GM04504 (cell line): Measurements from ENCODE around the gene BUB1.
"Not testable (repeated sequence)": the region's sequence is repeated elsewhere in the genome, so short reads cannot be mapped to it uniquely, and the experiment has no call there.

Experiments used
- DNase-seq: peaks from one replicate; pipeline ENCODE4 v3.0.0-alpha.2; 2012; ENCODE audit warnings: low read depth

BUB1 gene

GRCh38 chr2:110655701-110656100, 22.2 kb downstream of the BUB1 start:
- DNase-seq: no peak

- no peak for DNase-seq
Observed at GRCh38 chr2:110653861-110654260, 24.0 kb downstream of the BUB1 start.

GRCh38 chr2:110650346-110650745, 27.5 kb downstream of the BUB1 start:
- DNase-seq: no peak

GRCh38 chr2:110647777-110648176, 30.1 kb downstream of the BUB1 start:
- no peak for DNase-seq

DNA sequence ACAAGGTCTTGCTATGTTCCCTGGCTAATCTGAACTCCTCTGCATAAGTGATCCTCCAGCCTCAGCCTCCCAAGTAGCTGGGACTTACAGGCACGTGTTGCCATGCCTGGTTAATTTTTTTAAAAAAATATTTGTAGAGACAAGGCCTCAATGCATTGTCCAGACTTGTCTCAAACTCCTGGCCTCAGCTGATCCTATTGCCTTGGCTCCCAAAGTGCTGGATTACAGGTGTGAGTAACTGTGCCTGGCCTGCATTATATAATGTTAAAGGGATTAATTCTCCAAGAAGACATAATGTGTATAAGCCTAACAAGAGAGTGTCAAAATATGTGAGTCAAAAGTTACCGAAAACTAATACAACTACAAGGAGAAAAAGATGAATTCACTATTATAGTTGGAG, 32.2 kb downstream of the BUB1 start:
- DNase-seq: no peak

DNA sequence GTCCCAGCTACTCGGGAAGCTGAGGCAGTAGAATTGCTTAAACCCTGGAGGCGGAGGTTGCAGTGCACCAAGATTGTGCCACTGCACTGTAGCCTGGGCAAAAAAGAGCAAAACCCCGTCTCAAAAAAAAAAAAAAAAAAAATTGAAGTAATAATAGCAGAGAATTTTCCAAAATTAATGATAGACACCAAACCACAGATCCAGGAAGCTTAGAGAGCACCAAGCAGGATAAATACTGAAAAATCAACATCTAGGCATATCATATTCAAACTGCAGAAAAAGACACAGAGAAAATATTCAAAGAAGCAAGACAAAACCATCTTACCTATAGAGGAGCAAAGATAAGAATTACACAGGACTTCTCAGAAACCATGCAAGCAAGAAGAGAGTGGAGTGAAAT, 33.5 kb downstream of the BUB1 start:
- no peak for DNase-seq

DNA sequence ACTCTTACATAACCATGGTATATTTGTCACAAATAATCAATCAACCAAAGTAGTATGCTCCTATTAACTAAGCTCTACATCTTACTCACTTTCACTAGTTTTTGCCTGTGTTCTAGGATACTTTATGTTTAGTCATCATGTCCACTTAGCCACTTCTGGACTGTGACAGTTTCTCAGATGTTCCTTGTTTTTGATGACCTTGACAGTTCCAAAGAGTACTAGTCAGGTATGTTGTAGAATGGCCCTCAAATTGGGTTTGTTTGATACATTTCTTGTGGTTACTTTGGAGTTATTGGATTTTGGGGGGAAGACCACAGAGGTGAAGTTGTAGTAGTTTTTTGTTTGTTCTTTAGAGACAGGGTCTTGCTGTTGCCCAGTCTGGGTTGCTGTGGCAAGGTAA, 35.5 kb downstream of the BUB1 start:
- DNase-seq: no peak

GRCh38 chr2:110639972-110640371, 37.9 kb downstream of the BUB1 start:
- DNase-seq: no peak

DNA sequence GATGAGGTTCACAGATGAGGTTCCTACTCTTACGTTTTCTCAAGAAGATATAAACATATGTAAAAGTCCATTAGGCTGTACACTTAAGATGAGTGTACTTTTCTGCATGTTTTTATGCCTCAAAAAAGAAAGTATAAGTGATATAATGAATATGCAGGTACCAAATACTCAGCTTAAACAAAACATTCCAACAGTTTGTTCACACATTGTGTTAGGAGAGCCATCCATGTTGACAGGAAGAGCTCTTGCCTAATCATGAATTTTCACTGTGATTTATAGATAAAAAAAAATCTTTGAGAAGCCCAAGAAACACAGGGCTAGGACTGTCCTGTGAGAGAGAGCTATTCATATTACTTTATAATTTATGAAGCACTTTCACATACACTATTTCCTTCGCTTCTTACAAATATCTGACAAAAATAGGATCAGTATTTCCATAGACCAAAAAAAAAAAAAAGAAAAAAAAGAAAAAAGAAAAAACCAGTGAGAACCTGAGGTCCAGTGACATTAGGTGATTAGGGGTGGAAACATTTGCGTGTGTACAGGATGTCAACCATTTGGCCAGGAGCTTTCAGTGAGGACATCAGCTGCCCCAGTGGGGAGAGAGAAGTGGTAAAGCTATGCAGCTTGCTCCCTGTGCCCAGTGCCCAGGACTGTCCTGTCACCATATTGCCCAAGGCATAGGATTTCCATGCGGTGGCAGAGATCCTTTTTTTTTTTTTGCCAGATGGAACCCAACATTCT, 38.7 kb downstream of the BUB1 start:
- no peak for DNase-seq

- no peak for DNase-seq
Observed at GRCh38 chr2:110638004-110638403, 39.9 kb downstream of the BUB1 start.

GRCh38 chr2:110637093-110637492, 40.8 kb downstream of the BUB1 start:
- no peak for DNase-seq

GRCh38 chr2:110635949-110636628, 41.8 kb downstream of the BUB1 start:
- not testable (repeated sequence) for DNase-seq

DNA sequence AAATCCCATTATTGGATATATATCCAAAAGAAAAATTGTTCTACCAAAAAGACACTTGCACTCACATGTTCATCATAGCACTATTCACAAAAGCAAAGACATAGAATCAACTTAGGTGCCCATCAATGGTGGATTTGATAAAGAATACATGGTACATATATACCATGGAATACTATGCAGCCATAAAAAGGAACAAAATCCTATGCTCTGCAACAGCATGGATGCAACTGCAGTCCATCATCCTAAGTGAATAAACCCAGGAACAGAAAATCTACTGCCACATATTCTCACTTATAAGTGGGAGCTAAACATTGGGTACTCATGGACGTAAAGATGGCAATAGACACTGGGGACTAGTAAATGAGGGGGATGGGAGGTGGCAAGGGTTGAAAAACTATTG, 50.5 kb downstream of the BUB1 start:
- not testable (repeated sequence) for DNase-seq

GRCh38 chr2:110619326-110619939, 58.4 kb downstream of the BUB1 start:
- not testable (repeated sequence) for DNase-seq

DNA sequence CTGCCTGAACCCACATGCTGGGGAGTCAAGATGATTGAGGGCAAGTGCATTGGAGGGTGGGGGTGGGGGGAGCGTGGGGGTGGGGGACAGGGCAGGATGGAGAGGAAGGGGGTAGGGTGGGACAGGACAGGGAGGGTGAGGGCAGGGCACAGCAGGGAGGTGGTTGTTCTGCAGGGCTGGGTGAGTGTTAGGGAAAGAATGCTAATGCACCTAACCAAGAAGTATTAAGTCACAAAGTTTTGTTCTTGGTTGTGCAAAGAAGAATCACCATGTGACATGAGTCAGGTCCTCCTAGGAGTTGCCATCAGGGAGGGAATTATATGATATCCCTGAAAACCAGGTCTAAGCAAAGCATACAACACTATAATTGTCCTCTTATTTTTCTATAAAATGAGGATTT, 63.9 kb downstream of the BUB1 start:
- not testable (repeated sequence) for DNase-seq

GRCh38 chr2:110610613-110611250, 67.1 kb downstream of the BUB1 start:
- not testable (repeated sequence) for DNase-seq

GRCh38 chr2:110609843-110610612, 67.8 kb downstream of the BUB1 start:
- DNase-seq: not testable (repeated sequence)

GRCh38 chr2:110608788-110609502, 68.9 kb downstream of the BUB1 start:
- not testable (repeated sequence) for DNase-seq

GRCh38 chr2:110605057-110605456, 72.8 kb downstream of the BUB1 start:
- DNase-seq: not testable (repeated sequence)

- not testable (repeated sequence) for DNase-seq
Observed at GRCh38 chr2:110603917-110604591, 73.8 kb downstream of the BUB1 start.

DNA sequence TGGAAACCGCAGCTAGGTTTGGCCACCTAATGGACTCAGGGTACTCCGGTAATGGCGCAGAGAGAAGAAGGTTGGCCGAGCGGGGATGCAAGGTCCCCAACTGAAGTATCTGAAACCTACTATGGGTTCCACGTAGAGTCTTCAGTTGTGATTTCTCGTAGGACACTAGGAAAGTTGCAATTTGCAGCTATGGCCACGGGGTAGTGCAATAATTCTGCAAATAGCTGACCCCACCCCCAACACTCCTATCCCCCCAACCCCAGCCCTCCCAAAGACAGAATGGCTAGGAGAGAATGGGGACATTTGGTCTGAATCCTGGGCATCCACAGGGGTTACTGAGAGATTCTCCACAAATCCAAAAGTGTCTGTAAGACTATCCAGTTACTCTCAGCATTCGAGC, 75.7 kb downstream of the BUB1 start:
- DNase-seq: not testable (repeated sequence)
